Measurements from ENCODE around the gene IRF9.

The IRF9 gene

GRCh38 chr14:24132976-24133375 lies 28.1 kb upstream of the IRF9 start:
- Histone ChIP-seq H3K4me2 (no peak overlapping the region), H2AFZ (ENCODE audit: low read depth) (no peak overlapping the region), H3K9ac (no peak overlapping the region), H3K36me3 (ENCODE audit: insufficient read depth) (no peaks in the 10 kb centered on the region), H3K27ac (no peak overlapping the region), H3K27me3 (ENCODE audit: insufficient read depth, low read depth) (no peaks in the 10 kb centered on the region), H4K20me1 (ENCODE audit: insufficient read depth) (no peaks in the 10 kb centered on the region), H3K79me2 (ENCODE audit: insufficient read depth, low read depth) (no peaks in the 10 kb centered on the region), H3K4me1 (ENCODE audit: low read depth, poor library complexity, severe bottlenecking) (peaks cover 6% of the 10 kb centered on the region), H3K4me3 (IDR thresholded peaks at IDR 0.05; ENCODE audit: insufficient read depth, low read depth, low read length) (no peak overlapping the region)
- TF ChIP-seq CTCF (conservative IDR thresholded peaks at IDR 0.05; ENCODE audit: low read depth, low read length): no peak

- H3K4me3 ChIP-seq (IDR thresholded peaks at IDR 0.05; ENCODE audit: insufficient read depth, low read depth, low read length): no peak overlapping the region
- peaks cover 6% of the 10 kb centered on the region for H3K4me1 ChIP-seq (ENCODE audit: low read depth, poor library complexity, severe bottlenecking)
- no peaks in the 10 kb centered on the region for H4K20me1 ChIP-seq (ENCODE audit: insufficient read depth)
- no peaks in the 10 kb centered on the region for H3K79me2 ChIP-seq (ENCODE audit: insufficient read depth, low read depth)
- no peak overlapping the region for H3K27ac ChIP-seq
- no peaks in the 10 kb centered on the region for H3K27me3 ChIP-seq (ENCODE audit: insufficient read depth, low read depth)
- no peaks in the 10 kb centered on the region for H3K36me3 ChIP-seq (ENCODE audit: insufficient read depth)
- TF ChIP-seq CTCF (conservative IDR thresholded peaks at IDR 0.05; ENCODE audit: low read depth, low read length): no peak
- H2AFZ ChIP-seq (ENCODE audit: low read depth): no peak overlapping the region
- H3K4me2 ChIP-seq: no peak overlapping the region
- H3K9ac ChIP-seq: no peak overlapping the region
These were observed 27.3 kb upstream of the IRF9 start for GRCh38 chr14:24133735-24134134.

GRCh38 chr14:24135584-24135833 lies 25.6 kb upstream of the IRF9 start:
- Histone ChIP-seq H3K4me3 (IDR thresholded peaks at IDR 0.05; ENCODE audit: insufficient read depth, low read depth, low read length) (no peak overlapping the region), H3K79me2 (ENCODE audit: insufficient read depth, low read depth) (peaks cover 7% of the 10 kb centered on the region; the same call in 1 of the 2 replicates), H3K9ac (no peak overlapping the region), H3K27ac (no peak overlapping the region), H3K36me3 (ENCODE audit: insufficient read depth) (no peaks in the 10 kb centered on the region), H4K20me1 (ENCODE audit: insufficient read depth) (no peaks in the 10 kb centered on the region), H2AFZ (ENCODE audit: low read depth) (peak overlapping the region; percentile 90; the same call in 1 of the 2 replicates), H3K4me2 (peak overlapping the region; percentile 68; the same call in 1 of the 2 replicates), H3K4me1 (ENCODE audit: low read depth, poor library complexity, severe bottlenecking) (peaks cover 15% of the 10 kb centered on the region), H3K27me3 (ENCODE audit: insufficient read depth, low read depth) (no peaks in the 10 kb centered on the region)
- no peak for TF ChIP-seq CTCF (conservative IDR thresholded peaks at IDR 0.05; ENCODE audit: low read depth, low read length)

- Histone ChIP-seq H4K20me1 (ENCODE audit: insufficient read depth) (no peaks in the 10 kb centered on the region), H3K79me2 (ENCODE audit: insufficient read depth, low read depth) (peaks cover 7% of the 10 kb centered on the region; the same call in 1 of the 2 replicates), H3K4me2 (peak within 1 kb of the TSS; percentile 68), H3K9ac (peak within 1 kb of the TSS; percentile 79), H3K27ac (peak within 1 kb of the TSS; percentile 39; the same call in 1 of the 2 replicates), H3K4me3 (IDR thresholded peaks at IDR 0.05; ENCODE audit: insufficient read depth, low read depth, low read length) (no peak within 1 kb of the TSS), H3K27me3 (ENCODE audit: insufficient read depth, low read depth) (no peaks in the 10 kb centered on the region), H3K36me3 (ENCODE audit: insufficient read depth) (no peaks in the 10 kb centered on the region), H2AFZ (ENCODE audit: low read depth) (peak within 1 kb of the TSS; percentile 90; the same call in 1 of the 2 replicates), H3K4me1 (ENCODE audit: low read depth, poor library complexity, severe bottlenecking) (peaks cover 15% of the 10 kb centered on the region)
- TF ChIP-seq CTCF (conservative IDR thresholded peaks at IDR 0.05; ENCODE audit: low read depth, low read length): no peak
These were observed 25.0 kb upstream of the IRF9 start, which contains the start of gene PSME1 for GRCh38 chr14:24135834-24136683. Gene PSME1 (plus strand): TSS chr14:24136194. CDS start chr14:24136263, 69 bp downstream.
